ENCODE measurements around the gene TRANK1.

DNA sequence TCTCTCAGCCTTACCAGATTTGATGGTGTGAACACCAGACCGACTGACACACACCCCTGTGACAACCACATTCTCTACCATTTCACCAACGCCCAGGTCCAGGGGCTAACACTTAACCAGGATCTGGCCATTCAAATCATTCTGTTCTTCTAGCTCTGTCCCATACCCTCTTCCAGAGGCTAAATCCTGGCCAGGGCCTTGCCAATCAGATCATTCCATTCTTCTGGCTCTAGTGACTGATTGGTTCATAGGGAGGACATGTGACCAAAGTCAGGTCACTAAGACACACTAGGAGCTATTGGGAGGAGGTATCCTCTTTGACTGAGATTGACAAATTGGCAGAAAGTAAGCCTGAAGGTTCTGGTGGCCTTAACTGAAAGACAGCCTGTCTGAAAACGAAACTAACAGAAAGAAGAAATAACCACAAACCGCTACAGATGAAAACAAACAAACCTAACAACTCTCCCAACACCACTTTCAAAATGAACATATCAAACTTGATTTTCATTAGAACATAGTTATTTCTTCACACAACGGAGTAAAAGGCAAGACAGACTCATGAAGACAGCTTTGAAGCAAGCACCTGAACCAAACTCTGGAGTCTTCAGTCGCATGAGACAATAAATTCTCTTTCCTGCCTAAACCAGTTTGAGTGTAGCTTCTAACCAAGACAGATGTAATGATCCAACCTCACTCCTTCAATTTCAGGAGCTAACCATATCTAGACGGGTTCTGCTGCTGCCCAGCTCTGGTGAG lies 68.5 kb downstream of the TRANK1 start:
- TF ChIP-seq EP300 (IDR thresholded peaks at IDR 0.05): no peak
- no peak for TF ChIP-seq CTCF (IDR thresholded peaks at IDR 0.05)
- no peak for TF ChIP-seq POLR2A (IDR thresholded peaks at IDR 0.05)
- TF ChIP-seq POLR2AphosphoS5 (IDR thresholded peaks at IDR 0.05): no peak

All from suprapubic skin (tissue), 4 donors.